ENCODE data around the gene ITGA2B. TPM values are rescaled to one million over a fixed set of nuclear protein-coding genes. Genes with fewer than 3 reads are reported as not detected.

Gene ITGA2B
- polyA plus RNA-seq, 1 experiment, result 0.15 TPM

GRCh38 chr17:44324571-44325275, 64.7 kb downstream of the ITGA2B start, which contains the start of gene SLC25A39:
SLC25A39 (minus strand) TSS chr17:44324823; CDS start chr17:44323562, 1,261 bp downstream.
- POLR2A ChIA-PET, result interaction anchor here (0.6 to 2.1 kb wide), 3 partner anchors 64 to 114 kb away, joined by 3 to 11 read pairs (median 3); partner anchors contain the start of gene UBTF

GRCh38 chr17:44324092-44324570, 65.3 kb downstream of the ITGA2B start:
- no peaks in the 10 kb centered on the region for H3K27me3 ChIP-seq (ENCODE audit: control insufficient read depth, insufficient read depth, low read length)
- H3K9me3 ChIP-seq (ENCODE audit: control insufficient read depth, insufficient read depth, low read length), result peaks cover 2% of the 10 kb centered on the region; the same call in 1 of the 2 replicates
- ChIA-PET CTCF (interaction anchor here (1.0 kb wide), 1 partner anchor 199 kb away, joined by 3 read pairs; no protein-coding TSS in a partner anchor), POLR2A (interaction anchor here (2.1 kb wide), 1 partner anchor 103 kb away, joined by 11 read pairs; the partner anchor contains the start of gene UBTF)
- TF ChIP-seq, protein P1, sequence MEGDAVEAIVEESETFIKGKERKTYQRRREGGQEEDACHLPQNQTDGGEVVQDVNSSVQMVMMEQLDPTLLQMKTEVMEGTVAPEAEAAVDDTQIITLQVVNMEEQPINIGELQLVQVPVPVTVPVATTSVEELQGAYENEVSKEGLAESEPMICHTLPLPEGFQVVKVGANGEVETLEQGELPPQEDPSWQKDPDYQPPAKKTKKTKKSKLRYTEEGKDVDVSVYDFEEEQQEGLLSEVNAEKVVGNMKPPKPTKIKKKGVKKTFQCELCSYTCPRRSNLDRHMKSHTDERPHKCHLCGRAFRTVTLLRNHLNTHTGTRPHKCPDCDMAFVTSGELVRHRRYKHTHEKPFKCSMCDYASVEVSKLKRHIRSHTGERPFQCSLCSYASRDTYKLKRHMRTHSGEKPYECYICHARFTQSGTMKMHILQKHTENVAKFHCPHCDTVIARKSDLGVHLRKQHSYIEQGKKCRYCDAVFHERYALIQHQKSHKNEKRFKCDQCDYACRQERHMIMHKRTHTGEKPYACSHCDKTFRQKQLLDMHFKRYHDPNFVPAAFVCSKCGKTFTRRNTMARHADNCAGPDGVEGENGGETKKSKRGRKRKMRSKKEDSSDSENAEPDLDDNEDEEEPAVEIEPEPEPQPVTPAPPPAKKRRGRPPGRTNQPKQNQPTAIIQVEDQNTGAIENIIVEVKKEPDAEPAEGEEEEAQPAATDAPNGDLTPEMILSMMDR (IDR thresholded peaks at IDR 0.05; ENCODE audit: low read depth, low read length), result no peak
- peak overlapping the region; percentile 80 for H3K4me3 ChIP-seq (ENCODE audit: low read depth, low read length)
- no peak overlapping the region for H3K27ac ChIP-seq (ENCODE audit: low read depth, low read length)
- no peak for DNase-seq (ENCODE audit: low read depth, low spot score)

More at GRCh38 chr17:44324571-44325275, 64.7 kb downstream of the ITGA2B start, which contains the start of gene SLC25A39:
- peaks cover 2% of the 10 kb centered on the region; the same call in 1 of the 2 replicates for H3K9me3 ChIP-seq (ENCODE audit: control insufficient read depth, insufficient read depth, low read length)
- peak; percentile 78 for DNase-seq (ENCODE audit: low read depth, low spot score)
- TF ChIP-seq, protein P1 (IDR thresholded peaks at IDR 0.05; ENCODE audit: low read depth, low read length), result no peak
- peak within 1 kb of the TSS; percentile 65 for H3K27ac ChIP-seq (ENCODE audit: low read depth, low read length)
- peak within 1 kb of the TSS; percentile 80 for H3K4me3 ChIP-seq (ENCODE audit: low read depth, low read length)
- no peaks in the 10 kb centered on the region for H3K27me3 ChIP-seq (ENCODE audit: control insufficient read depth, insufficient read depth, low read length)
- CTCF ChIA-PET, result interaction anchor here (1.0 kb wide), 1 partner anchor 198 kb away, joined by 3 read pairs; no protein-coding TSS in a partner anchor

DNA sequence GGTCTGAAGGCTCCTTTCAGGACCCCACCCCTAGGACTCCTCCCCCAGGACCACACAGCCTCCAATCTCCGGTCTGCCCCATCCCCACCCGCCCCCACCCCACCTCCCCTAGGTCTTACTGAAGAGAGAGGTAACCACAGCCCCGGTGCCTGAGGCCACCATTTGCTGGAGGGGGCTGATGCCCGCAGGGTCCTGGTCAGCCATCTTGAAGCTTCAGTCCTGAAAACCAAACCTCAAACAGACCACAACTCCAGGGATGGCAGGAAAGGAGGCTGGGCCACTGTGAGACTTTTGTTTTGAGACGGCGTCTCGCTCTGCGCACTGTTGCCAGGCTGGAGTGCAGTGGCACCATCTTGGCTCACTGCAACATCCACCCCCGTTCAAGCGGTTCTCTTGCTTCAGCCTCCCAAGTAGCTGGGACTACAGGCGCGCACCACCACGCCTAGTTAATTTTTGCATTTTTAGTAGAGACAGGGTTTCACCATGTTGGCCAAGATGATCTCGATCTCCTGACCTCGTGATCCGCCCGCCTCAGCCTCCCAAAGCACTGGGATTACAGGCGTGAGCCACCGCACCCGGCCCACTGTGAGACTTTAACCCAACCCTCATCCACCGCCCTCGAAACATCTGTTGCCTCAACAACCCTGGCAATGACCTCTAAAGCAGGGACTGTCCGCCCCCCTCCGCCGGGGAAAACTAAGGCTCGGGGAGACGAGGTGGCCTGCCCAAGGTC, 65.9 kb downstream of the ITGA2B start:
- H3K9me3 ChIP-seq (ENCODE audit: control insufficient read depth, insufficient read depth, low read length), result peaks cover 2% of the 10 kb centered on the region; the same call in 1 of the 2 replicates
- H3K4me3 ChIP-seq (ENCODE audit: low read depth, low read length), result peak overlapping the region; percentile 80
- no peaks in the 10 kb centered on the region for H3K27me3 ChIP-seq (ENCODE audit: control insufficient read depth, insufficient read depth, low read length)
- H3K27ac ChIP-seq (ENCODE audit: low read depth, low read length), result no peak overlapping the region
- no peak for DNase-seq (ENCODE audit: low read depth, low spot score)
- ChIA-PET CTCF (interaction anchor here (0.5 to 0.7 kb wide), 2 partner anchors 11 to 14 kb away, joined by 3 read pairs; no protein-coding TSS in a partner anchor), POLR2A (interaction anchor here (2.1 kb wide), 1 partner anchor 103 kb away, joined by 11 read pairs; the partner anchor contains the start of gene UBTF)
- TF ChIP-seq, protein P1 (IDR thresholded peaks at IDR 0.05; ENCODE audit: low read depth, low read length), result no peak

GRCh38 chr17:44322236-44322895, 67.1 kb downstream of the ITGA2B start:
- ChIA-PET CTCF (interaction anchor here (0.7 kb wide), 1 partner anchor 9 kb away, joined by 3 read pairs; no protein-coding TSS in a partner anchor), POLR2A (no interaction called here)
- Histone ChIP-seq H3K27me3 (ENCODE audit: control insufficient read depth, insufficient read depth, low read length) (peaks cover 2% of the 10 kb centered on the region), H3K27ac (ENCODE audit: low read depth, low read length) (no peak overlapping the region), H3K4me3 (ENCODE audit: low read depth, low read length) (no peak overlapping the region), H3K9me3 (ENCODE audit: control insufficient read depth, insufficient read depth, low read length) (peaks cover 2% of the 10 kb centered on the region; the same call in 1 of the 2 replicates)
- TF ChIP-seq, protein P1 (IDR thresholded peaks at IDR 0.05; ENCODE audit: low read depth, low read length), result no peak
- DNase-seq (ENCODE audit: low read depth, low spot score), result no peak

Small RNAs within 50 kb of the gene (small RNA-seq; reads per million reads assigned to genes)
- gene RN7SL258P (ENCODE audit: insufficient read length, low read depth), result not detected

Other genes with a start within 250 kb of the ITGA2B start
- gene HROB, start 247.7 kb downstream of the ITGA2B start, polyA plus RNA-seq (2011; rRNA removed), result 0.86 and 0.97 TPM in 2 replicates
- not detected in 2 replicates for gene ASB16, start 218.9 kb downstream of the ITGA2B start, polyA plus RNA-seq (2011; rRNA removed)
- gene TMUB2, start 202.7 kb downstream of the ITGA2B start, polyA plus RNA-seq (2011; rRNA removed), result 34.3 and 37.1 TPM in 2 replicates
- gene ATXN7L3, start 189.8 kb downstream of the ITGA2B start, polyA plus RNA-seq (2011; rRNA removed), result 44.1 and 51.6 TPM in 2 replicates
- 26.6 and 30.0 TPM in 2 replicates for gene UBTF, start 170.0 kb downstream of the ITGA2B start, polyA plus RNA-seq (2011; rRNA removed)
- not detected in 2 replicates for gene SLC4A1, start 121.5 kb downstream of the ITGA2B start, polyA plus RNA-seq (2011; rRNA removed)
- gene RUNDC3A, start 81.0 kb downstream of the ITGA2B start, polyA plus RNA-seq (2011; rRNA removed), result 0.11 TPM in 1 of 2 replicates, not detected in the other
- gene SLC25A39, start 64.8 kb downstream of the ITGA2B start, polyA plus RNA-seq (2011; rRNA removed), result 32.1 and 43.4 TPM in 2 replicates
- gene GRN, start 44.3 kb downstream of the ITGA2B start, polyA plus RNA-seq (2011; rRNA removed), result 203 and 322 TPM in 2 replicates
- 5.3 and 8.0 TPM in 2 replicates for gene FAM171A2, start 25.8 kb downstream of the ITGA2B start, polyA plus RNA-seq (2011; rRNA removed)
- 16.3 and 16.4 TPM in 2 replicates for gene GPATCH8, start 113.8 kb upstream of the ITGA2B start, polyA plus RNA-seq (2011; rRNA removed)
- gene FZD2, start 167.8 kb upstream of the ITGA2B start, polyA plus RNA-seq (2011; rRNA removed), result 49.4 and 73.4 TPM in 2 replicates